ENCODE results near the gene JMJD8. TPM values are rescaled to one million over a fixed set of nuclear protein-coding genes. Genes with fewer than 3 reads are reported as not detected.

The JMJD8 gene
- total RNA-seq, 1 donor from 2014 or later, result 26.1 TPM

DNA sequence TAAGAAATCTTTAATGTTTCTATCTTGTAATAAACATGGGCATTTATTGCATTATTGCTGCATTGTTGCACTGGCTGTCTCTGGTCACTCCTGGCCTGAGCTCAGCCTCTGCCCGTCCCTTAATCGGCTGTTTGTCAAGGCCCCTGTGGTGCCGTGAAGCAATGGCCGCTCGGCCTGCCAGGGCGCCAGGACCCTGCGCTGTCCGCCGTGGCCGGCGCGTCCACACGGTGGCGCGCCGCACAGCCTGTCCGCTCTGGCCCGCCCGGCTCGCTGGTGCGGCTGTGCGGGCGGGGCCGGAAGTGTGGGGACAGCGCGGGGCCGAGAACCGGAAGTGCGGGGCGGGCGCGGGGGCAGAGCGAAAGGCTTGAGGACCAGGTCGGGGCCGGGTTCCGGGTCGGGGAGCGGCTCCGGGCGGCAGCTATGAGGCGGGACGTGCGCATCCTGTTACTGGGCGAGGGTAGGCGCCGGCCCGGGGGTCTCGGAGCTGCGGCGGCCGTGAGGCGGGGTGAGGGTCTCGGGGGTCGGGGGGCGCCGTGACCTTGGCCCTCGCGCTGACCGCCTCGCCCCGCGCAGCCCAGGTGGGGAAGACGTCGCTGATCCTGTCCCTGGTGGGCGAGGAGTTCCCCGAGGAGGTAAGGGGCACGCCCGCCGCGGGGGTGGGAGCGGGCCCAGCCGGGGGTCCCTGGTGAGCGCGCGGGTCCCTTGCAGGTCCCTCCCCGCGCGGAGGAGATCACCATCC, 16.2 kb downstream of the JMJD8 start, which contains the start of gene RHOT2:
Gene RHOT2, plus strand, starts transcription at position 353 of the 739 bp plus-strand sequence. Its CDS starts 68 bp downstream, at position 421.
- H3K36me3 Mint-ChIP-seq (ENCODE audit: unreplicated experiment), result no peaks in the 10 kb centered on the region
- peak within 1 kb of the TSS; percentile 76 for H3K27ac Mint-ChIP-seq (ENCODE audit: unreplicated experiment)
- peaks cover 3% of the 10 kb centered on the region for H3K27me3 Mint-ChIP-seq (ENCODE audit: unreplicated experiment)
- H3K4me3 Mint-ChIP-seq (ENCODE audit: unreplicated experiment), result peak within 1 kb of the TSS; percentile 65
- DNase-seq, result peak; percentile 96
- H3K9me3 Mint-ChIP-seq (ENCODE audit: unreplicated experiment), result peaks cover 2% of the 10 kb centered on the region
- TF ChIP-seq, protein P1, sequence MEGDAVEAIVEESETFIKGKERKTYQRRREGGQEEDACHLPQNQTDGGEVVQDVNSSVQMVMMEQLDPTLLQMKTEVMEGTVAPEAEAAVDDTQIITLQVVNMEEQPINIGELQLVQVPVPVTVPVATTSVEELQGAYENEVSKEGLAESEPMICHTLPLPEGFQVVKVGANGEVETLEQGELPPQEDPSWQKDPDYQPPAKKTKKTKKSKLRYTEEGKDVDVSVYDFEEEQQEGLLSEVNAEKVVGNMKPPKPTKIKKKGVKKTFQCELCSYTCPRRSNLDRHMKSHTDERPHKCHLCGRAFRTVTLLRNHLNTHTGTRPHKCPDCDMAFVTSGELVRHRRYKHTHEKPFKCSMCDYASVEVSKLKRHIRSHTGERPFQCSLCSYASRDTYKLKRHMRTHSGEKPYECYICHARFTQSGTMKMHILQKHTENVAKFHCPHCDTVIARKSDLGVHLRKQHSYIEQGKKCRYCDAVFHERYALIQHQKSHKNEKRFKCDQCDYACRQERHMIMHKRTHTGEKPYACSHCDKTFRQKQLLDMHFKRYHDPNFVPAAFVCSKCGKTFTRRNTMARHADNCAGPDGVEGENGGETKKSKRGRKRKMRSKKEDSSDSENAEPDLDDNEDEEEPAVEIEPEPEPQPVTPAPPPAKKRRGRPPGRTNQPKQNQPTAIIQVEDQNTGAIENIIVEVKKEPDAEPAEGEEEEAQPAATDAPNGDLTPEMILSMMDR (IDR thresholded peaks at IDR 0.05; ENCODE audit: partially characterized antibody, unreplicated experiment), result peak; percentile 77
- peaks cover 2% of the 10 kb centered on the region for H3K4me1 Mint-ChIP-seq (ENCODE audit: low read depth, unreplicated experiment)

GRCh38 chr16:667113-667779, 16.9 kb downstream of the JMJD8 start:
- Mint-ChIP-seq H3K4me1 (ENCODE audit: low read depth, unreplicated experiment) (peaks cover 3% of the 10 kb centered on the region), H3K27me3 (ENCODE audit: unreplicated experiment) (peaks cover 7% of the 10 kb centered on the region), H3K9me3 (ENCODE audit: unreplicated experiment) (peaks cover 2% of the 10 kb centered on the region), H3K27ac (ENCODE audit: unreplicated experiment) (peak overlapping the region; percentile 76), H3K36me3 (ENCODE audit: unreplicated experiment) (no peaks in the 10 kb centered on the region), H3K4me3 (ENCODE audit: unreplicated experiment) (no peak overlapping the region)
- DNase-seq, result no peak
- TF ChIP-seq, protein P1 (IDR thresholded peaks at IDR 0.05; ENCODE audit: partially characterized antibody, unreplicated experiment), result no peak

DNA sequence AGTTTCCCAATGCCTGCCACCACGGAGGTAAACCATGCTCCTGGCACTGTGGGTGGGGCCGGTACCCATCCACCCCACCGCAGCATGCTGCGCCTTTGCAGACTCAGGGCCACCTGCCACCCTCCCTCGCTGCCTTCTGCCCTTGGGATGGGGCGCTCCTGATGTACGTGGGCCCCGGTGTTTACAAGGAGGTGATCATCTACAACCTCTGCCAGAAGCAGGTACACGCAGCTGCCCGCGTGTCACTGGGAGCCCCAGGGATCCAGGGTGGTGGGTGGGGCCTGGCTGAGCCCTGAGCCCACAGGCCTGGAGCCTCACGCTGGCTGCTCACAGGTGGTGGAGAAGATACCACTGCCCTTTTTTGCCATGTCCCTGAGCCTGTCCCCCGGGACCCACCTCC, 17.6 kb downstream of the JMJD8 start:
- DNase-seq, result no peak
- TF ChIP-seq, protein P1 (IDR thresholded peaks at IDR 0.05; ENCODE audit: partially characterized antibody, unreplicated experiment), result no peak
- Mint-ChIP-seq H3K27me3 (ENCODE audit: unreplicated experiment) (peaks cover 7% of the 10 kb centered on the region), H3K4me1 (ENCODE audit: low read depth, unreplicated experiment) (peaks cover 3% of the 10 kb centered on the region), H3K4me3 (ENCODE audit: unreplicated experiment) (no peak overlapping the region), H3K9me3 (ENCODE audit: unreplicated experiment) (peaks cover 2% of the 10 kb centered on the region), H3K27ac (ENCODE audit: unreplicated experiment) (no peak overlapping the region), H3K36me3 (ENCODE audit: unreplicated experiment) (no peaks in the 10 kb centered on the region)

GRCh38 chr16:662597-662996, 21.5 kb downstream of the JMJD8 start:
- peaks cover 2% of the 10 kb centered on the region for H3K9me3 Mint-ChIP-seq (ENCODE audit: unreplicated experiment)
- no peaks in the 10 kb centered on the region for H3K36me3 Mint-ChIP-seq (ENCODE audit: unreplicated experiment)
- peaks cover 2% of the 10 kb centered on the region for H3K4me1 Mint-ChIP-seq (ENCODE audit: low read depth, unreplicated experiment)
- no peak overlapping the region for H3K4me3 Mint-ChIP-seq (ENCODE audit: unreplicated experiment)
- H3K27me3 Mint-ChIP-seq (ENCODE audit: unreplicated experiment), result peaks cover 5% of the 10 kb centered on the region
- no peak overlapping the region for H3K27ac Mint-ChIP-seq (ENCODE audit: unreplicated experiment)
- TF ChIP-seq, protein P1 (IDR thresholded peaks at IDR 0.05; ENCODE audit: partially characterized antibody, unreplicated experiment), result no peak
- DNase-seq, result no peak

DNA sequence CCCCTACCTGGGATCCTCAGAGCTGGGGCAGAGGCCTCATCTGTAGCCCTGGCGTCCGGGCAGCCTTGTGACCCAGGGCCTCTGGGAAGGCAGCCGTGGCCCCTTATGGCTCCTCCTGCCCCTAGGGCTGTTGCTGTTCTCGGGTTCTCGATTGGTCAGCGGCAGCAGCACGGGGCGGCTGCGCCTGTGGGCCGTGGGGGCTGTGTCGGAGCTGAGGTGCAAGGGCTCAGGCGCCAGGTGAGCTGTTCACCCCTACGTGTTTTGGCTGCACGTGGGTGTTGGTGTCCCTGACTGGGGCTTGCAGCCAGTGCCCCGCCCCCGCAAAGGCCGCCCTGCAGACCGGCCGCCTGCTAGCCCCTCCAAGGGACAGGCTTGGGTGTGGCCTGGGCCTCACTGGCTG, 22.0 kb downstream of the JMJD8 start:
- Mint-ChIP-seq H3K4me3 (ENCODE audit: unreplicated experiment) (no peak overlapping the region), H3K9me3 (ENCODE audit: unreplicated experiment) (peaks cover 2% of the 10 kb centered on the region), H3K4me1 (ENCODE audit: low read depth, unreplicated experiment) (peaks cover 1% of the 10 kb centered on the region), H3K36me3 (ENCODE audit: unreplicated experiment) (no peaks in the 10 kb centered on the region), H3K27ac (ENCODE audit: unreplicated experiment) (no peak overlapping the region), H3K27me3 (ENCODE audit: unreplicated experiment) (peaks cover 5% of the 10 kb centered on the region)
- DNase-seq, result no peak
- TF ChIP-seq, protein P1 (IDR thresholded peaks at IDR 0.05; ENCODE audit: partially characterized antibody, unreplicated experiment), result no peak

All from glutamatergic neuron (in vitro differentiated cells).